NCI-H774 (cell line): ENCODE results near the gene EPHA1.

Experiments used
- DNase-seq: peaks from one replicate; lab custom pipeline; 2025; lab: John Stamatoyannopoulos, UW

The EPHA1 gene

GRCh38 chr7:143372070-143372469 lies 36.6 kb downstream of the EPHA1 start:
- no peak for DNase-seq

- no peak for DNase-seq
Observed at GRCh38 chr7:143369678-143370651, 38.7 kb downstream of the EPHA1 start.

DNA sequence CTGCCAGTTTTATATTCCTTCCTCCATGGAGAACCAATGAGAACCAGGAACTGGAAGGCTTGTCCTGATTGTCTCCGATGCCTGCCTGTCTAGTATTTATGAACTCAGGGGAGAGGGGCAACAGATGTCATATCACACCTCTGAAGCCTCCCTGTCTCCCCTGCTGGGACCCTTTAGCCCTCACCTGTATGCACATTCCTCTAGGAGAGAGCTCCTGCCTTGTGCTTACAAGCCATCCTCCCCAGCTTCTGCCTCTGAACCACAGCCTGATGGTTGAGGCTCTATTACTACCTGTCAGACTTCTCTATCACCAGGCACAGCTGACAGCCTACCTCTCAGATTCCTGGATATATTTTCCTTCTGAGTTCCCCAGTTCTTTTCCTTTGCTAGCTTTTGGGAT lies 40.3 kb downstream of the EPHA1 start:
- no peak for DNase-seq

DNA sequence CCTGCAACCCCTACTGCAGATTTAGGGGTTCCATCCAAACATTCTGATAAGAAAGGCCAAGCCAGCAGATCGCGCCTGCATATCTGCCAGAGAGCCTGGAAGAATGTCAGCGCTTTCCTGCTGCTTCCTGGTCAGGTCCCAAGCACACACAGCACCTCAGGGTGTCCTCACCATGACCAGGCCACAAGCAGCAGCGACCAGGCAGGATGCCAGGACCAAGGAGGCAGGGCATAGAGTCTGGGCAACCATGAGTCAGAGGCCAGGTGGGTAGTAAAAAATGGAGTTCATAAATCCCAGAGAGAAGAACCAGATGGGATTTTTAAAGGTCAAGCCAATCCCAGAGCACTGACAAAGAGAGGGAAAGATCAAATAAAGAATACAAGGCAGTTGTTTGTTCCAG lies 40.7 kb downstream of the EPHA1 start:
- DNase-seq = no peak

GRCh38 chr7:143363016-143363937 lies 45.4 kb downstream of the EPHA1 start:
- DNase-seq = no peak

DNA sequence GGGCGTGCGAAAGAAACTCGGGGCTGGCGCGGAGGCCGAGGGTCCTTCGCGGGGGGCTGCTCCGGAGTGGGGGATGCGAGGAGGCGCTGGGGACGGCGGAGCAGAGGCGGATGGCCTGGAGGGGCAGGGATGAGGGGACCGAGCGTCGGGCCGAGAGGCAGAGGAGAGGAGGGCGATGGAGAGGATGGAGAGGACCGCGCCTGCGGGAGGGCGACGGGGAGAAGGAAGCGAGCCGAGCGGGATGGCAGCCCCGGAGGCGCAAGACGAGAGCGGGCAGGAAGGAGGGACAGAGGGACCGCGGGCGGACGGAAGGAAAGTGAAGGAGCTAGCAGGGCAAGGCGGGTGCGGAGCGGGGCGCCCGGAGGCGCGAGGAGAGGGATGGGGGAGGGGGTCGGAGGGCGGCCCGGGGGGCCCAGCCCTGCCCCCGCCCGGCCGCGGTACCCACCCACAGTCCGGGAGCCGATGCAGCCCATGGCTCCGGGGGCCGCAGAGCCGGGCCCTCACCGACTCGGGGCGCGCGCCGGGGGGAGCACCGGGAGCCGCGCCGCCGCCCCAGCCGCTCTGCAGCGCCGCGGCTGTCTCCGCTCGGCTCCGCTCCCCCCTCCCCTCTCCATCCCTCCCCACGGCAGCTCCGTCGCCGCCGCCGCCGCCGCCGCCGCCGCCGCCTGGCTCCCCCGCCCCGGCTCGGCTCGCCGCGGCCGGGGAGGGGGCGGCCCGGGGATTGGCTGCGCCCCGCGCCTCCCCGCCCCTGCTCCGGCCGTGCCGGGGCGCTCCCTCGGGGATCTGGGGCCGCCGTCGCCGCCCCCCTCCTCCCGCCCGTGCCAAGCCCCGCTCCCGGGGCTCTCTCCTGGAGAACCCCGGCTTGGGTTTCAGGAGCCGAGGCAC lies 46.3 kb downstream of the EPHA1 start, which contains the start of gene FAM131B:
TSS of gene FAM131B (minus strand) at position 583 of the 885 bp plus-strand sequence. CDS start at position 473, 110 bp downstream.
- no peak for DNase-seq

DNA sequence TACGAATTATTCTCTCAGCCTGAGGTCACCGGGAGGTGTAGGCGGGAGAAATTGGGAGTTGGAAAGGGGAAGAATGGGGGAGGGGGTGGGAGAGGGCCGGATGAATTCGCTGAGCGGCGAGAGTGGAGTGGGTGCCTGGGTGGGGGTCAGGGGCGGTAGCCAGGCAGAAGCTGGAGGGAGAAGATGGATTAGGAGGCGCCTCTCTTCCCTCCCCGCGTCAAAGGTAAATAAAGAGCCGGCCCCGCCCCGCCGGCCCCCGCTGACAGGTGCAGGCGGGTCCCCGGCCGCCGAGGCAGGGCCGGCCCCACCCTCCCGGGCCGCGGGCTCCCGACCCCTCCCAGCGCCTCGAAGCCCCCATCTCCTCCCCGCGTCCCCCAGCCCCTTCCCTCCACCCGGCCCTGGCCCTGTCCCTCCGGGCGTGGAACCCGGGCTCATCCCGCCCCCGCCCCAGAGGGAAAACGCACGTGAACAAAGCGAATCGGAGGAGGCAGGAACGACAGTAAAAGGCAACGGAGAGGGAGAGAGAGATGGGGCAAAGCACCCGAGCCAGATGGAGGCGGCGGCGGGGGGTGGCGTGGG lies 47.0 kb downstream of the EPHA1 start:
- no peak for DNase-seq

GRCh38 chr7:143360788-143361551 lies 47.7 kb downstream of the EPHA1 start:
- no peak for DNase-seq

DNA sequence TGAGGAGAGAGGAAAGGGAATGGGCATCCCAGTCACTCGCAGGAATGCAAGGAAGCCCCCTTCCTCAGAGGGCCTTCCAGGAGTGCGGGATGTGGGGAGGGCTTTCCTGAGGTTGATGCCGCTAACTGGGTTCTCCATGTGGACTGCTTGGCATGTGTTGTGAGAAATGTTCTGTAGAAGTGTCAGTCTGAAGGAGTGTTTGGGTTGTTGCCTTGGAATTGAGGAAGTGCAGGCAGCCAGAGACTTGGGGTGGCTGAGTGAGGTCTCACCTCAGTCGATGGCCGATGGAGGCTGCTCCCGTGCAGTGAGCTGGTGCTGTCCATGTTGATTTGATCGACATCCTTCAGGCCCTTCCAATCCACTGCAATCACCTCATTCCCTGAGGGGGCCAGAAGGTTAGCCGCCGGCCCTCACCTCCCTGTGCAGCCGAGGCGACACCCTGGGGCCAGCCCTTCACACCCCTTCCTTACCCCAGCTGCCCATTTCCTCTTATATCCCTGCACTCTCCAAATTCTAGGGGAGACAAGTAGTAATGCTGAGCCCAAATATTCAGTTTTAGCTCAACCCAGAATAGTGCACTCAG lies 48.8 kb downstream of the EPHA1 start:
- DNase-seq = no peak

GRCh38 chr7:143358626-143359025 lies 50.0 kb downstream of the EPHA1 start:
- DNase-seq = no peak

DNA sequence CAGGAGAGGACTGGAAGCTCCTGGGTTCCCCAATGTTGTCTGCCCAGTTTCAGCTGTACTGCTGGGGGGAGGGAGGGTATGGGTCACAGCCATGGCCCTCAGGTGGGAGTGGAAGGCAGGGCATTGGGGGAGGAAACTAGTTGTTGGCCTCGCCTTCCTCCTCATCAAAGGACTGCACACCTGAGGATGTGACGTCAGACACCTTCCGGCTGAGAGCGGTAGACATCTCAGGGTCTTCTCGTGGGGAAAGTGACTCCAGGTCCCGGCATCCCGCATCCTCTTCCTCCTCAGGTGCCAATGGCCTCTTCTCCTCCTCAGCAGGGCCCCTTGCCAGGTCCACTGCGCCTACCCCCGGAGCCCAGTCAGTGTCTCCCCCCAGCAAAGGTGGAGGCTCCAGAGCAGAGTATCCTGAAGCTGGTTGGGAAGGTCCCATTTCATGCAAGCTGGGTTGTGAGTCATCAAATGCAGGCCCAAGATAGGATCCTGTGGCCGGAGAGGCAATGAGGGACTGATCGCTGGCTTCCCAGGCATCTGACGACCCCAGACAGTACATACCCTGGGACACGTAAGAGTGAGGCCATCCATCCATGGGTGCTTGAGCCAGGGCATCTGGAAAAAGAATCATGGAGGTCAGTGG lies 52.1 kb downstream of the EPHA1 start:
- DNase-seq = no peak

DNA sequence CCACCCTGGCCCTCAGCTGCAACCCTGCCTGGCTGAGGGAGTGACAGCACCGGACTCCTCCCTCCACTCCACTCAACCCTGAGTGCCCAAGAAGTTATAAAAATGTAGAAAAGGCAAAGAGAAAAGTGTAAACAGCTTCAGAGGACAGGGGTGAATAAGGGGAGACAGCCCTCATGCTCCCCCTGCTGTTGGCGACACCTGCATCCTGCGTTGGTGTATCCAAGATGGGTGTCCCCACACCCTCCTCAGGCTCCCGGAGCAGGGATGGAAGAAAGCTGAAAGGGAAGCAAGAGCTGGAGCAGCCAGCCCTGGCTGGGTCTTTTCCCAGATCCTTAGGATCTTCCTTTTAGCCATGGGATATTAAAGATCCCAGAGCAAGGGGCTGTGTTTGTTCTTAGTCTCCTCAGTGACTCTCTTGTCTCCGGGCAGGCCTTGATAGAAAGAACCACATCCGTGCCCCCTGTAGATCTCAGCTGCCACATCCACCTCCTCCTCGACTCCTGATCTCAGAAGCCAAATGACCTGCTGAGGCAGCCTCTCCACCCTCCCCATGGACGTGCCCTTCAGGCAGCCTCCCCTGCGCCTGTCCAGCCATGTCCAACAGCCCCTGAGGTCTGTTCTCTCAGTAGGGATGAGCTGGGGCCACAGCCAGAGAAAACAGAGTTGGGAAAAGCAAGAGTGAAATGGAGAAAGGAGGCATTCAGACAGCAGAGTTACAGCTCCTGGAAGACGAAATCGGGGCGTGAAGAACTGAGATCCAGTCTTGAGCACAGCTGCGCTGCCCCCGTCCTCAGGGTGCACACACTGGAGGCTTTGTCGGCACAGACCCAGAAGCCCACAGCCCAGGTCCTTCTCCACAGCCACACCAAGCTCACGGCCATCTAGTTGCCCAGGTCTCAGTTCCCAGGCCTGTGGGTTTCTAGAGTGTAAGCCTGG lies 52.9 kb downstream of the EPHA1 start:
- DNase-seq = no peak

GRCh38 chr7:143354965-143355364 lies 53.7 kb downstream of the EPHA1 start:
- no peak for DNase-seq

DNA sequence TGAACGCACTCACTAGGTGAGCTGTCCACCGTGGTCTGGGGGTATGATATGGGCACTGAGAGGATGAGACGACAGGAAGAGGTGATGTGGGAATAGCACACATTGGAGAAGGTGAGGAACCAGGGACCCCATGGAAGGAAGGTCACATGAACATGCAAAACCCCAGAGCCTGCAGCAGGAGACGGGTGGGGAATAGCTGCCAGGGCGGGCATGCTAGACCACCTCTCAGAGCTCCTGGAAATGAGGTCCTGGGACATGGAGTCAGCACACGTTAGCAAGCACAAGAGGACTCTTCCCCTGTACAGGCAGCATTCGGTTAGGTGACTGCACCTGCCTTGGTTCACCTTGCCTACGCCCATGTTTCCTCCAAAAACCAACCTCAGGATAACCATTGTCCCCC lies 54.3 kb downstream of the EPHA1 start:
- no peak for DNase-seq

GRCh38 chr7:143352531-143353002 lies 56.1 kb downstream of the EPHA1 start:
- DNase-seq = no peak

- no peak for DNase-seq
Observed at GRCh38 chr7:143351574-143351973, 57.1 kb downstream of the EPHA1 start.

DNA sequence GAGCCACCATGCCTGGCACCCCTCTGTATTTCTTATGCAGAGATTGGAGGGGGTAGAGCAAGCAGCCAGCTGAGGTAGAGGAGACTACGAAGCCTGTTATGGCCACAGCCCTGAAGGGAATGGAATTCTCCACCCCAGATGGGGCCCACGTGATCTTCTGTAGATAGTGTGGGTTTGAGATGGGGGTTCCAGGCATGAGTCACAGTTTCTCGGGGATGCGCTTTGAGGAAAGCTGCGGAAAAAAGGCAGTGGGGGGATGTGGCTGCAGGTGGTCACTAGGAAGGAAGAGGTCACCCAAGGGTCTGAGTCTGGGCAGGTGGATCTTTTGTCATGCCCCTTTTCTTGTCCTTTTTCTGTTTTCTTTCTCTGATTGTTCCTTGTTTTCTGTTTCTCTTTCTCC lies 57.6 kb downstream of the EPHA1 start:
- no peak for DNase-seq

GRCh38 chr7:143347950-143348349 lies 60.7 kb downstream of the EPHA1 start:
- no peak for DNase-seq
